ENCODE results near the gene GPC4. TPM values are rescaled to one million over a fixed set of nuclear protein-coding genes. Genes with fewer than 3 reads are reported as not detected.

Gene GPC4
- total and polyA plus RNA-seq, 12 donors: 1.7 to 10.0 (median 6.4) TPM

DNA sequence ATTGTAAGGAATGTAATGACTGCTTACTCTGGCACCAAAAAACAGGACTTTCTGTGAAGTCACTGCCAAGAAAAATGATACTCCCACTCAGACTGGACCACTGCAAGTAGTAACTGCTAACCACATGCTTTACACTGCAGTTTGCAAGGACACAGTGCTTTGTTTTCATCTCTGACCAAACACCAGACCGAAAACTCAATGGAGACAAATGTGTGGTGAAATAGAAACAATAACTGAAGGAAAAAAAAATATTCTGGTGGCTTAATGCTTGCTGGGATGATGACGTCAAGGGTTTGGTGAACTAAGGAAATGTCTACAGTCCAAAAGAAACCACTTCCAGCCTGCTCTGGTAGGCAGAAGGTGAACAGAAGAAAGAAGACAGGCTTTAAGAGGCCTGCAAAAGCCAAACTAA, 13.2 kb downstream of the GPC4 start:
- WGBS, 2 donors: 52 to 59% methylated on average over 2 of the region's 2 CpGs
- no peak for DNase-seq
- intact Hi-C loops (cut with DNase I): no loop called here
- ATAC-seq: peak in 4 of 8 donors; percentile 34 to 49 (median 36)
- peaks cover 0 to 8% (median 0%) of the 10 kb centered on the region in 7 donors for H3K27me3 ChIP-seq
- no peak for TF ChIP-seq CTCF (IDR thresholded peaks at IDR 0.05)
- peaks cover 0 to 7% (median 0%) of the 10 kb centered on the region in 9 donors for H3K4me1 ChIP-seq
- H3K27ac ChIP-seq: no peak overlapping the region
- no peaks in the 10 kb centered on the region for H3K36me3 ChIP-seq
- H3K4me3 ChIP-seq: no peak overlapping the region
- H3K9me3 ChIP-seq: no peaks in the 10 kb centered on the region

GRCh38 chrX:133401536-133401935, 13.8 kb downstream of the GPC4 start:
- H3K9me3 ChIP-seq: no peaks in the 10 kb centered on the region
- no peak overlapping the region for H3K4me3 ChIP-seq
- peaks cover 0 to 5% (median 0%) of the 10 kb centered on the region in 7 donors for H3K27me3 ChIP-seq
- no peak for ATAC-seq
- WGBS, 2 donors: 66 to 71% methylated on average over 1 of the region's 1 CpG
- intact Hi-C loops (cut with DNase I): no loop called here
- no peak overlapping the region for H3K27ac ChIP-seq
- H3K36me3 ChIP-seq: no peaks in the 10 kb centered on the region
- no peak for TF ChIP-seq CTCF (IDR thresholded peaks at IDR 0.05)
- no peak for DNase-seq
- peaks cover 0 to 7% (median 0%) of the 10 kb centered on the region in 9 donors for H3K4me1 ChIP-seq

- Histone ChIP-seq H3K4me1 (peaks cover 0 to 7% (median 0%) of the 10 kb centered on the region in 9 donors), H3K36me3 (no peaks in the 10 kb centered on the region), H3K27ac (no peak overlapping the region), H3K9me3 (no peaks in the 10 kb centered on the region), H3K27me3 (peaks cover 0 to 4% (median 0%) of the 10 kb centered on the region in 7 donors), H3K4me3 (no peak overlapping the region)
- intact Hi-C loops (cut with DNase I): no loop called here
- ATAC-seq: no peak
- no peak for DNase-seq
- 79 to 87% methylated on average over 3 of the region's 3 CpGs for WGBS, 2 donors
- TF ChIP-seq CTCF (IDR thresholded peaks at IDR 0.05): no peak
These were observed 15.9 kb downstream of the GPC4 start for GRCh38 chrX:133399411-133399810.

DNA sequence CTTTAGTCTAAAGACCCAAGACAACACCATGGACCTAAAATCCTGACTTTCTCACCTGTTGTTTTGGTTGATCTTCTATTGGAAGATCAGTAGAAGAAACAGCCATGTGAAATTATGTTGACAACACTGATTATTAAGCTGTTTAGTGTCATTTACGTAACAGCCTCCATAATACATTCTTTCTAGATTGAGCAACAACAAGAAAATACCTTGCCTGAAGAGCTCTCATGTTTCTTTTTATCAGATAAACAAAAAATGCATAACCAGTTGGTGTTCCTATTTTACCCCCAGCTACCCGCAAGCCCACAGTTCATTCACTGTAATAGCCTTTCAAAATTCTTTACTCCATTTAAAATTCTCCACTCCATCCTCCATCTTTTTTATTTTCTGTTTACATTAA, 20.5 kb downstream of the GPC4 start:
- ATAC-seq: no peak
- no peak for TF ChIP-seq CTCF (IDR thresholded peaks at IDR 0.05)

More for the DNA sequence above, 20.5 kb downstream of the GPC4 start:
- Histone ChIP-seq H3K4me1 (no peaks in the 10 kb centered on the region), H3K27ac (no peak overlapping the region), H3K36me3 (no peaks in the 10 kb centered on the region), H3K4me3 (no peak overlapping the region), H3K9me3 (no peaks in the 10 kb centered on the region), H3K27me3 (peaks cover 0 to 18% (median 0%) of the 10 kb centered on the region in 7 donors)
- intact Hi-C loops (cut with DNase I): no loop called here
- WGBS, 2 donors: 92 to 100% methylated on average over 2 of the region's 2 CpGs
- no peak for DNase-seq
